NCI-H524 treated with DMSO at 0.1 percent for 48 hours (cell line): ENCODE data around the gene UGT1A10.
"Not testable (repeated sequence)": the region's sequence is repeated elsewhere in the genome, so short reads cannot be mapped to it uniquely, and the experiment has no call there.

ENCODE experiments used
- DNase-seq: peaks from one replicate; lab custom pipeline; 2025; lab: John Stamatoyannopoulos, UW

Gene UGT1A10

GRCh38 chr2:233636306-233636705 is at the start of gene UGT1A10:
UGT1A10 (plus strand) TSS chr2:233636448; CDS start chr2:233636523, 75 bp downstream.
- not testable (repeated sequence) for DNase-seq

DNA sequence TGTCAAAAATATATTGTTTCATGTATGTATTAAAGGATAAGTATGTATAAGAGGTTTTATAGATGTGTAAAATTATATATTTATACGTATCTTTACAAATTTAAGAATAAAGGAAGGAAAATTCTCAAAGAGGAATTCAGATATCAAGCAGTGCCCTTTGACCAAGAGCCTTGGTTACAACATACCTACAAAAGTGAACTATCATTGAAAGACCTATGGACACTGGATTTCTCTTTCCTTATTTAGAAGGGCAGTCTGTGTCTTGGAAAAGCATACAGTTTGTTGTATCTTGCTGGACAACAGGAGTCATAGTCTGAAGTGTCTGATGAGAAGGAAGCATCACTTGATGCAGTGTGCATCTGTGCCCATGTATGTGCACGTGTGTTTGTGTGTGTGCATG is 47.8 kb upstream of the UGT1A10 start:
- DNase-seq: no peak

- not testable (repeated sequence) for DNase-seq
These were observed 43.5 kb upstream of the UGT1A10 start for GRCh38 chr2:233592706-233593105.

DNA sequence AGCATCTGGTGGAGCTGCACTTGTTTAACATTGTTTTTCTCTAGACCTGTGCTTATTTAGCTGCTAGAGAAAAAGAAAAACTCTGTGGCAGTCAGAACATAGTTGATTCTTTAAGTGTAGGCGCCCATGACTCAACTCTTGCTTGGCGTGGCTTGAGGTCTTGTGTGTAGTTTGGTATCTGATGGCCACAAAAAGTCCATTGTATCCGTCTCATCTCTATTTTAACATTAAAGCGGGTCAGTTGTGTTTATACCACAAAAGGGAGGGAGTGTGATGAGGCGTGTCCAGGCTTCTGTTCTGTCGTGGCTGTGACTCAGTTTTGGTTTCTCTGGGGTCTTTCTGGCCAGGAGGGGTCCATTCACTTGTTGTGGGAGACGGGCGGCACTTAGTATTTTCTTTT is 43.0 kb upstream of the UGT1A10 start:
- DNase-seq: no peak

DNA sequence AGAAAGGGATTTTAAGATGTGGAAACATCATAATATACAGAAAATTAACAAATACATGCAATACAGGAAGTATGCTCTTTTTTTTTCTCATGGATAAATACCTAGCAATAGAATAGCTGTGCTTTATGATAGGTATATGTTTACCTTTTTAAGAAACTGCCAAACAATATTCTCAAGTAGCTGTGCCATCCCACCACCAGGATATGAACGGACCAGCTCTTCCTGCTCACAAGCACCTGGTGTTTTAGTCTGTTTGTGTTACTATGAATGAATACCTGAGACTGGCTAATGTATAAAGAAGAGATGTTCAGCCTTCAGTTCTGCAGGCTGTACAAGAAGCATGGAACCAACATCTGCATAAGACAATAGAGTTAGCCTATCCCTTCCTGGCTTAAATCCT is 38.7 kb upstream of the UGT1A10 start:
- no peak for DNase-seq

DNA sequence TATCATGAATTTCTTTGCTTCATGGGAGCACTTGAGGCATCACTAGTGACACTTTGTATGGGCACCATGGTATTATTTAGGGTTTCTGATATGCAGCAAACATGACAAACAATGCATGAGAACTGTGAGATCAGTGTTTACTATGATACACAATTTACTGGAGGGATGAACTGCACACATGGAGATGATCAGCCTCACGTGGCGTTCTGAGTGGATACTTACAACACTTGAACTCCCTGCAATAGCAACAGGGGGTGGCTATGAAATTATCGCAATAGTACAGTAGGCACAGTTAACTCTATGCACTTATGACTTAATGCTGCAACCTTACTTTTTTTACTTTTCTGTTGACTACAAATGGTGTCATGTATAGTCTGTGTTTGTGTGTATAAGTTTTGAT is 37.3 kb upstream of the UGT1A10 start:
- DNase-seq: no peak

- no peak for DNase-seq
These were observed 35.9 kb upstream of the UGT1A10 start for GRCh38 chr2:233600386-233600785.

- DNase-seq: no peak
These were observed 34.2 kb upstream of the UGT1A10 start for GRCh38 chr2:233602076-233602475.

- DNase-seq: no peak
These were observed 32.7 kb upstream of the UGT1A10 start for GRCh38 chr2:233603520-233603919.

DNA sequence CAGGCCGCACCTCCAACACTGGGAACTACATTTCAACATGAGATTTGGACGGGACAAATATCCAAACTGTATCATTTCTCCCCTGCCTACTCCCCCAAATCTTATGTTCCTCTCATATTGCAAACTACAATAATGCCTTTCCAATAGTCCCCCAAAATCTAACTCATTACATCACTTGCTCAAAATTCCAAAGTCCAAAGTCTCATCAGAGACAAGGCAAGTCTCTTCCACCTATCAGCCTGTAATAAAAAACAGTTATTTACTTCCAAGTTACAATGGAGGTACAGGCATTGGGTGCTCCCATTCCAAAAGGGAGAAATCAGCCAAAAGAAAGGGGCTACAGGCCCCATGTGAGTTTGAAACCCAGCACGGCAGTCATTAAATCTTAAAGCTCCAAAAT is 31.4 kb upstream of the UGT1A10 start:
- DNase-seq: no peak

DNA sequence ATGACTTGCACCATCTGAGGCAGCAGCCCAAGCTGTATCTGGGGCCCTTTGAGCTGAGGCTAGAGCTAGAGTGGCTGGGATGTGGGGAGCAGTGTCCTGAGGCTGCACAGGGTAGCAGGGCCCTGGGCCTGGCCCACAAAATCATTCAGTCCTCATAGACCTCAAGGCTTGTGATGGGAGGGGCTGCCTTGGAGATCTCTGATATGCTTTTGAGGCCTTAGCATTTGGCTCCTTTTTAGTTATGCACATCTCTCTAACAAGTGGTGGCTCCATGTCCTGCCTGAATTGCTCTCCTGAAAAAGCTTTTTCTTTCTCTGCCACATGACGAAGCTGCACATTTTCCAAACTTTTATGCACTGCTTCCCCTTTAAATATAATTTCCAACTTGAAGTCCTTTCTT is 30.6 kb upstream of the UGT1A10 start:
- DNase-seq: no peak

GRCh38 chr2:233611284-233611683 is 25.0 kb upstream of the UGT1A10 start:
- DNase-seq: no peak

DNA sequence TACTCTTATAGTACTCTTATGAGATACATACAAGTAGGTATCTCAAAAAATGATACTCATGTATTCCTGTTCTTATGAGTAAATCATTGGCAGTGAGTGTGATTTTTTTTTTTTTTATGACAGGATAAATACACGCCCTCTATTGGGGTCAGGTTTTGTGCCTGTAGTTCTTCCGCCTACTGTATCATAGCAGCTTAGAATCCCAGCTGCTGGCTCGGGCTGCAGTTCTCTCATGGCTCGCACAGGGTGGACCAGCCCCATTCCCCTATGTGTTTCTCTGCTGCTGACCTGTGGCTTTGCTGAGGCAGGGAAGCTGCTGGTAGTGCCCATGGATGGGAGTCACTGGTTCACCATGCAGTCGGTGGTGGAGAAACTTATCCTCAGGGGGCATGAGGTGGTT is 18.8 kb upstream of the UGT1A10 start, which contains the start of gene UGT1A8:
Gene UGT1A8, plus strand, starts transcription at position 158 of the 400 bp plus-strand sequence. Its CDS starts 75 bp downstream, at position 233.
- not testable (repeated sequence) for DNase-seq

GRCh38 chr2:233620204-233620603 is 16.0 kb upstream of the UGT1A10 start:
- DNase-seq: no peak

GRCh38 chr2:233621863-233622262 is 14.4 kb upstream of the UGT1A10 start:
- DNase-seq: not testable (repeated sequence)

DNA sequence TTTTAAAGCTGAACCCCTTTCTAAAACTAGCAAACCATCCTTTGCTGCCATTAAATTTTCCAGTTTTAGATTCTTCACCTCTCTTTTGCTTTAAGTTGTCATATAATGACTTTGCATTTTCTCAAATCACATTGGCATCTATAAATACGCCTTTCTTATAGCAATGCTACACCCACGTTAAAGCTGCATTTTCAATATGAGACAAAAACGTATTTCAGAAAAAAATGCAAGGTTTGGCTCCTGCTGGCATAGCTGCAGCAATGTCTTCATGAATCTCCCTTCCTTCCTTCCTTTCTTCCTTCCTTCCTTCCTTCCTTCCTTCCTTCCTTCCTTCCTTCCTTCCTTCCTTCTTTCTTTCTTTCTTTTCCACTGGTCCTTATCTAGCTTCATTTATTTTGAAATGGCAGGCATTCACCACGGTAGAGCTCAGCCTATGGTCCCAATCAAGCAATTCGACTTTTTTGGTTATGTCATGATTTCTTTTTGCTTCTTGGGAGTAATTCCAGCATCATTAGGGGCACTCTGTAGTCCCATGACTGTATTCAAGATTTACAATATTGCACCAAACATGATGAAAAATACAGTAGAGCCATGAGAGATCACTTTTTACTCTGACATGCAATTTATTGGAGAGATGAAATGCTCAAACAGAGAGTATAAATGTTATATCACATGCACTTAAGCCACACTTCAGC is 8.8 kb upstream of the UGT1A10 start:
- no peak for DNase-seq

DNA sequence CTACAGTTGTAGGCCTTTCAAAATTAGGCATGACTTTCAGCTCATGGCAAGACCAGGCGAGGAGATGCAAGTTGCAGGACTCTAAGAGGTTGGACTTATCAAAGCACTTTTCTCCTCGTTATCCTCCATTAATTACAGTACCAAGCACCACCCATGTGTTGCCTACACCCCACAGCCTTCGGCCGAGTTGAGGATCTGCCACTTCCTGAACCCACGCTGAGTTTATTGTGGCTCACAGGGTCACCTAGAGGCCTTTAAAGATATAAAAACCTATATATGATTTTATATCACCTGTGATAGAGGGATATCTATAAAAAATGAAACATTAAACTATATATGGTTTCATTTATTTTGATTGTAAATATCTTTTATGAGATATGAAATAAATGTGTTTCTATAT is 2.6 kb downstream of the UGT1A10 start:
- DNase-seq: no peak

DNA sequence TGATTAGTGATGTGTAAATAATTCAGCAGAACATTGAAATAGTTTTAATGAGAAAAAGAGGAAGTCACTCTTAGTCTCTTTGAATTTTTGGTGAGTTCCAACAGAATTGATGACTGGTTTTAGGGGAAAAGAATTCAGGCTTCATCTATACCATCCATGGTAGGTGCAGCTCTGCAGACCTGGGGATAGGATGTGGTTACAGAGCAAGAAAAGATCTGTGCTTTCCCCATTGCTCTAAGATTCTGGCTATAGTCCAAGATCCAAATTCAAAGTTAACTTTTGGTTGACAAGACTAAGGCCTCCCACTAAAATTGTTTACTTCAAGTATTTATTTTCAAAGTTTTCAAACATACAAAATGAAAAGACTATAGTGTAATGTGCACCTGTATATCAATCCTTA is 3.6 kb downstream of the UGT1A10 start:
- no peak for DNase-seq

DNA sequence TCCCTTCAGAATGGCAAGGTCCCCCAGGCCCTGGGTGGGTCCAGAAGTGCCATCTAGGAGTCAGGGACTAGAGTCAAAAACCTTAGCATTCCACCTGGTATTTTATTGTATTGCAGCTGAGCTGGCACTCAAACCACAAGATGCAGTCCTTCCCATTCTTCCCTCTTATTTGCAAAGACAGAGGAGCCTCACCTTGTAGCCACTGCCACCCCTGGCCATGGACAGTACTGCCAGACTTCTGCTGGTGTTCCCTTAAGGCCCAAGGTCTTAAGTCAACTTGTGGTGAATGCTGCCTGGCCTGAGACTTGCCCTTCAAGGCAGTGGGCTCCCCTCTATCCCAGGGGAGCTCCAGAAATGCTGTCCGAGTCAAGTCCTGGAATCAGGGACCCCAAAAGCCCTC is 6.9 kb downstream of the UGT1A10 start:
- DNase-seq: no peak

DNA sequence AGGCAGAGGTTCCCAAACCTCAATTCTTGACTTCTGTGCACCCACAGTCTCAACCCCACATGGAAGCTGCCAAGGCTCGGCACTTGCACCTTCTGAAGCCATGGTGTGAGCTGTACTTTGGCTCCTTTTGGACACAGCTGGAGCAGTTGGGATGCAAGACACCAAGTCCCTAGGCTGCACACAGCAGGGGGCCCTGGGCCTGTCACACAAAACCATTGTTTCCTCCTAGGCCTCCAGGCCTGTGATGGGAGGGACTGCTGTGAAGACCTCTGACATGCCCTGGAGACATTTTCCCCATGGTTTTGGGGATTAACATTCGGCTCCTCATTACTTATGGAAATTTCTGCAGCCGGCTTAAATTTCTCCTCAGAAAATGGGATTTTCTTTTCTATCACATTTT is 9.8 kb downstream of the UGT1A10 start:
- DNase-seq: not testable (repeated sequence)

GRCh38 chr2:233650981-233651380 is 14.7 kb downstream of the UGT1A10 start:
- no peak for DNase-seq

DNA sequence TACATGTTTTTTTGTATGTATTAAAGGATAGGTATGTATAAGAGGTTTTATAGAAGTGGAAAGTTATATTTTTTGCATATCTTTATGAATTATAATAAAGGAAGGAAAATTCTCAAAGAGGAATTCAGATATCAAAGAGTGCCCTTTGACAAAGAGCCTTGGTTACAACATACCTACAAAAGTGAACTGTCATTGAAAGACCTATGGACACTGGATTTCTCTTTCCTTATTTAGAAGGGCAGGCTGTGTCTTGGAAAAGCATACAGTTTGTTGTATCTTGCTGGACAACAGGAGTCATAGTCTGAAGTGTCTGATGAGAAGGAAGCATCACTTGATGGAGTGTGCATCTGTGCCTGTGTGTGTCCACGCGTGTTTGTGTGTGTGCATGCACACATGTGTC is 15.2 kb downstream of the UGT1A10 start:
- no peak for DNase-seq

DNA sequence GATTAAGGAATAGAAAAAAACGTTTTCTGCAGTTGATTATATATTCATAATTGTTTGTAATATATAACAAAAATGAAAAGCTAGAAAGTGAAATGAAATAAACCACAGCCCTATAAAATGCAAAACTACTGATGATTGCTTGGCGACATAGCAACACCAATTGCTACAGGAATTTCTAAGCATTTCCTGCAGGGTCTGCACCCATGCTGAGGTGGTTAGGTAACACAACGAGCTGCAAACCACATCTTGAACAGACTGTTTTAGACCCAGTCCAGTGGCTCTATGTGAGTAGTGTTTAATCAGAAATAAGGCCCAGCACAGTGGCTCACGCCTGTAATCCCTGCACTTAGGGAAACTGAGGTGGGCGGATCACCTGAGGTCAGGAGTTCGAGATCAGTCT is 18.3 kb downstream of the UGT1A10 start:
- DNase-seq: no peak

DNA sequence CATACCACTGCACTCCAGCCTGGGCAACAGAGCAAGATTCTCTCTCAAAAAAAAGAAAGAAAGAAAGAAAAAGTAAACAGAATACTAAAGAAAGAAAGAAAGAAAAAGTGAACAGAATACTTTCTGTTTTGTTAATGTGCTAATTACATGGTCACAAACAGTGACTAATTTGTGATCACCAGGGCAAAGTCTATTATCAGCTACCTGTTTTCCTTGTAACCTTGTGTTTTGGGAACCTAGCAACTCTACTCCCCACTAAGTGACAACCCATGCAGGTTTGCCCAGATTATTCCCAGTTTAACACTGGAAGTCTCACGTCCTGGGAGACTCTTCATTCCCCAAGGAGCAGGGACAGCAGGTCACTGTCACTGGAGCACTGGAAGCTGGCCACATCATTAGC is 18.8 kb downstream of the UGT1A10 start:
- no peak for DNase-seq
